ENCODE data around the gene GUCD1.
A peak's percentile ranks its signal among the peaks of the same experiment; 100 is the strongest.

DNA sequence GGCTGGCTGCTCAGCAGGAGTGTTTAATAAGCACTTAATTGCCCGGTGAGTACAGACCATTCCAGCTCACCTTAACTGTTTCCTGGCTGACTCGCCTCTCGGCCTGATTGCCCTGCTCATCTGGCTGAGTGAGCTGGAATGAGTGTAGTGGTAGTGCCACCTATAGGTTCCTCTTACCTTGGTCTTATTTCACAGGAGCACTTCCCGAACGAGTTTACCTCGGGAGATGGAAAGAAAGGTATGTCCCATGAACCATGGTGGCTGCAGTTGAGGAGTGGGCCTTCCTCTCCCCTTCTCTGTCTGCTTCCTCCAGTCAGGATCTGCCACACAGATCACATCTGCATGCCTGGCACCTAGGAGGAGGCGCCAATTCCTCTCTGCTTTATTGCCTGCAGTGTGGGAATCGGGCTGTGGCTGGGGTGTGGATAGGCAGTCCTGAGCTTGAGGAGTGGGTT, 33.1 kb downstream of the GUCD1 start:
- TF ChIP-seq, protein P1, sequence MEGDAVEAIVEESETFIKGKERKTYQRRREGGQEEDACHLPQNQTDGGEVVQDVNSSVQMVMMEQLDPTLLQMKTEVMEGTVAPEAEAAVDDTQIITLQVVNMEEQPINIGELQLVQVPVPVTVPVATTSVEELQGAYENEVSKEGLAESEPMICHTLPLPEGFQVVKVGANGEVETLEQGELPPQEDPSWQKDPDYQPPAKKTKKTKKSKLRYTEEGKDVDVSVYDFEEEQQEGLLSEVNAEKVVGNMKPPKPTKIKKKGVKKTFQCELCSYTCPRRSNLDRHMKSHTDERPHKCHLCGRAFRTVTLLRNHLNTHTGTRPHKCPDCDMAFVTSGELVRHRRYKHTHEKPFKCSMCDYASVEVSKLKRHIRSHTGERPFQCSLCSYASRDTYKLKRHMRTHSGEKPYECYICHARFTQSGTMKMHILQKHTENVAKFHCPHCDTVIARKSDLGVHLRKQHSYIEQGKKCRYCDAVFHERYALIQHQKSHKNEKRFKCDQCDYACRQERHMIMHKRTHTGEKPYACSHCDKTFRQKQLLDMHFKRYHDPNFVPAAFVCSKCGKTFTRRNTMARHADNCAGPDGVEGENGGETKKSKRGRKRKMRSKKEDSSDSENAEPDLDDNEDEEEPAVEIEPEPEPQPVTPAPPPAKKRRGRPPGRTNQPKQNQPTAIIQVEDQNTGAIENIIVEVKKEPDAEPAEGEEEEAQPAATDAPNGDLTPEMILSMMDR (IDR thresholded peaks at IDR 0.05; ENCODE audit: insufficient read depth, low read length, poor library complexity, severe bottlenecking): peak; percentile 51
- no peak for TF ChIP-seq EZH2phosphoT487 (conservative IDR thresholded peaks at IDR 0.05; ENCODE audit: low read length)

All from SU-DHL-6 (cell line).